ENCODE measurements around the gene TMEM170A. TPM values are rescaled to one million over a fixed set of nuclear protein-coding genes. Genes with fewer than 3 reads are reported as not detected.
"Not testable (repeated sequence)": the region's sequence is repeated elsewhere in the genome, so short reads cannot be mapped to it uniquely, and the experiment has no call there.

Gene TMEM170A
- total RNA-seq, 2 experiments from 2014 or later = 25.7 to 29.4 TPM

GRCh38 chr16:75432828-75433731, 31.4 kb downstream of the TMEM170A start, which contains the start of gene CFDP1:
CFDP1 (minus strand) TSS chr16:75433503; CDS start chr16:75433352, 151 bp downstream.
- POLR2A ChIA-PET = interaction anchor here (0.6 to 2.1 kb wide), 14 partner anchors 9 to 561 kb away, joined by 3 to 8 read pairs (median 4); no protein-coding TSS in a partner anchor
- Histone ChIP-seq H3K4me3 (ENCODE audit: low read depth, low read length, poor library complexity, severe bottlenecking) (peak within 1 kb of the TSS; percentile 78), H3K79me2 (ENCODE audit: insufficient read depth, low read depth, low read length) (peaks cover 33% of the 10 kb centered on the region), H3K9me2 (ENCODE audit: insufficient read depth, low read length) (no peaks in the 10 kb centered on the region), H3K4me2 (ENCODE audit: low read length) (peak within 1 kb of the TSS; percentile 98), H3K4me1 (ENCODE audit: insufficient read depth, low read length, poor library complexity, severe bottlenecking) (peaks cover 20% of the 10 kb centered on the region), H2AFZ (ENCODE audit: low read length) (peak within 1 kb of the TSS; percentile 100), H3K9me3 (ENCODE audit: low read length) (no peaks in the 10 kb centered on the region), H3K36me3 (ENCODE audit: insufficient read depth, low read length) (peaks cover 6% of the 10 kb centered on the region), H3K27ac (ENCODE audit: low read depth, low read length, poor library complexity, severe bottlenecking) (no peak within 1 kb of the TSS), H4K20me1 (ENCODE audit: insufficient read depth, low read length) (no peaks in the 10 kb centered on the region)
- no TSS peak for BruUV-seq (replicated peaks)
- CTCF ChIA-PET (ENCODE audit: unreplicated experiment) = interaction anchor here (0.5 kb wide), 1 partner anchor 429 kb away, joined by 3 read pairs; no protein-coding TSS in a partner anchor
- peak; percentile 97 for DNase-seq (ENCODE audit: low spot score)
- intact Hi-C loops (cut with micrococcal nuclease; ENCODE audit: unreplicated experiment) = loop anchor here (1.0 to 5.0 kb wide), 3 partner anchors 31 to 1759 kb away; partner anchors contain the start of genes GABARAPL2, MON1B and TMEM170A
- TF ChIP-seq EZH2phosphoT487 (IDR thresholded peaks at IDR 0.05; ENCODE audit: borderline replicate concordance, low read depth, low read length) (no peak), CTCF (conservative IDR thresholded peaks at IDR 0.05; ENCODE audit: low read length) (no peak)

GRCh38 chr16:75429621-75430403, 34.7 kb downstream of the TMEM170A start:
- Histone ChIP-seq H3K9me2 (ENCODE audit: insufficient read depth, low read length) (no peaks in the 10 kb centered on the region), H4K20me1 (ENCODE audit: insufficient read depth, low read length) (no peaks in the 10 kb centered on the region), H3K4me1 (ENCODE audit: insufficient read depth, low read length, poor library complexity, severe bottlenecking) (peaks cover 20% of the 10 kb centered on the region), H3K4me3 (ENCODE audit: low read depth, low read length, poor library complexity, severe bottlenecking) (no peak overlapping the region), H3K4me2 (ENCODE audit: low read length) (no peak overlapping the region), H2AFZ (ENCODE audit: low read length) (no peak overlapping the region), H3K36me3 (ENCODE audit: insufficient read depth, low read length) (peaks cover 11% of the 10 kb centered on the region), H3K79me2 (ENCODE audit: insufficient read depth, low read depth, low read length) (peaks cover 55% of the 10 kb centered on the region), H3K27ac (ENCODE audit: low read depth, low read length, poor library complexity, severe bottlenecking) (no peak overlapping the region), H3K9me3 (ENCODE audit: low read length) (no peaks in the 10 kb centered on the region)
- POLR2A ChIA-PET = interaction anchor here (1.0 kb wide), 1 partner anchor 9 kb away, joined by 6 read pairs; no protein-coding TSS in a partner anchor
- intact Hi-C loops (cut with micrococcal nuclease; ENCODE audit: unreplicated experiment) = loop anchor here (5.0 kb wide), 1 partner anchor 1762 kb away; the partner anchor contains the start of gene MON1B
- BruUV-seq (replicated peaks) = TSS peak; percentile 36
- no peak for TF ChIP-seq CTCF (conservative IDR thresholded peaks at IDR 0.05; ENCODE audit: low read length)
- TF ChIP-seq EZH2phosphoT487 (IDR thresholded peaks at IDR 0.05; ENCODE audit: borderline replicate concordance, low read depth, low read length) = no peak
- DNase-seq (ENCODE audit: low spot score) = no peak
- CTCF ChIA-PET (ENCODE audit: unreplicated experiment) = no interaction called here

DNA sequence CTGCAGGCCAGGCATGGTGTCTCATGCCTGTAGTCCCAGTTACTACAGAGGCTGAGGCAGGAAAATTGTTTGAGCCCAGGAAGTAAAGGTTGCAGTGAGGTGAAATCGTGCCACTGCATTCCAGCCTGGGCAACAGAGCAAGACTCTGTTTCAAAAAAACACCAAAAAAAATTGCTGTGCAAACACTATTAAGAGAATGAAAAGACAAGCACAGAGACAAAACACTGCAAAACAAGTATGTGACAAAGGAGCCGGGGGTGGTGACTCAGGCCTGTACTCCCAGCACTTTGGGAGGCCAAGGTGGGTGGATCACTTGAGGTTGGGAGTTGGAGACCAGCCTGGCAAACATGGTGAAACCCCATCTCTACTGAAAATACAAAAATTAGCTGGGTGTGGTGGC, 38.0 kb downstream of the TMEM170A start:
- CTCF ChIA-PET (ENCODE audit: unreplicated experiment); intact Hi-C loops (cut with micrococcal nuclease; ENCODE audit: unreplicated experiment); H3K9me2 ChIP-seq (ENCODE audit: insufficient read depth, low read length); DNase-seq (ENCODE audit: low spot score); H3K4me3 ChIP-seq (ENCODE audit: low read depth, low read length, poor library complexity, severe bottlenecking); POLR2A ChIA-PET; H3K4me1 ChIP-seq (ENCODE audit: insufficient read depth, low read length, poor library complexity, severe bottlenecking); H4K20me1 ChIP-seq (ENCODE audit: insufficient read depth, low read length); H2AFZ ChIP-seq (ENCODE audit: low read length); H3K9me3 ChIP-seq (ENCODE audit: low read length); H3K4me2 ChIP-seq (ENCODE audit: low read length); BruUV-seq (replicated peaks); H3K27ac ChIP-seq (ENCODE audit: low read depth, low read length, poor library complexity, severe bottlenecking): not testable (repeated sequence)
- peaks cover 60% of the 10 kb centered on the region for H3K79me2 ChIP-seq (ENCODE audit: insufficient read depth, low read depth, low read length)
- H3K36me3 ChIP-seq (ENCODE audit: insufficient read depth, low read length) = peaks cover 11% of the 10 kb centered on the region

DNA sequence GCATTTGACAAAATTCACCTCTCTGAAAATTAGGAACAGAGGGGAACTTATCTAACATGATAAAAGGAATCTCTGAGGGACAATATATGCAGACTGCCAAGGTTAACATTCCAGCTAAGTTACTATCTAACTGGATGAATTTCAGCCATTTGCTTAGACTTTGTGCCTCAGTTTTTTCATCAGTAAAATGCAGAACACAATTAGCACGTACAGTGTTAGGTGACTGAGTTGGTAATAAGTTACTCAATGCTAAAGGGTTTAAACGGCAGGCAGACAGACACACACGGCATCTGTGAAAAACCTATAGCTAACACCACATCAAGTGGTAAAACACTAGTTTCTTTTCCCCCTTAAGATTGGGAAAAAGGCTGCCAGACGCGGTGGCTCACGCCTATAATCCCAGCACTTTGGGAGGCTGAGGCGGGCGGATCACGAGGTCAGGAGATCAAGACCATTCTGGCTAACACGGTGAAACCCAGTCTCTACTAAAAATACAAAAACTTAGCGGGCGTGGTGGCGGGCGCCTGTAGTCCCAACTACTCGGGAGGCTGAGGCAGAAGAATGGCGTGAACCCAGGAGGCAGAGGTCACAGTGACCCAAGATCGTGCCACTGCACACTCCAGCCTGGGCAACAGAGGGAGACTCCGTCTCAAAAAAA, 40.3 kb downstream of the TMEM170A start:
- H3K27ac ChIP-seq (ENCODE audit: low read depth, low read length, poor library complexity, severe bottlenecking); H3K9me3 ChIP-seq (ENCODE audit: low read length); H4K20me1 ChIP-seq (ENCODE audit: insufficient read depth, low read length); H3K9me2 ChIP-seq (ENCODE audit: insufficient read depth, low read length); intact Hi-C loops (cut with micrococcal nuclease; ENCODE audit: unreplicated experiment); H3K4me2 ChIP-seq (ENCODE audit: low read length); H2AFZ ChIP-seq (ENCODE audit: low read length); H3K4me3 ChIP-seq (ENCODE audit: low read depth, low read length, poor library complexity, severe bottlenecking); H3K36me3 ChIP-seq (ENCODE audit: insufficient read depth, low read length); DNase-seq (ENCODE audit: low spot score); BruUV-seq (replicated peaks); CTCF ChIA-PET (ENCODE audit: unreplicated experiment): not testable (repeated sequence)
- Histone ChIP-seq H3K79me2 (ENCODE audit: insufficient read depth, low read depth, low read length) (peaks cover 70% of the 10 kb centered on the region), H3K4me1 (ENCODE audit: insufficient read depth, low read length, poor library complexity, severe bottlenecking) (peaks cover 15% of the 10 kb centered on the region)
- POLR2A ChIA-PET = interaction anchor here (1.1 kb wide), 1 partner anchor 9 kb away, joined by 4 read pairs; the partner anchor contains the start of gene CFDP1
